Skeletal muscle satellite cell (primary cell): ENCODE data around the gene PPFIA1.
"Not testable (repeated sequence)": the region's sequence is repeated elsewhere in the genome, so short reads cannot be mapped to it uniquely, and the experiment has no call there.

Experiments used
- H3K27me3 ChIP-seq: 2 replicates; pipeline ENCODE4 v1.7.0; 2013; ENCODE audit warnings: low read length; ENCODE audit not compliant: control insufficient read depth, insufficient read depth
- H3K36me3 ChIP-seq: 2 replicates; pipeline ENCODE4 v1.7.0; 2013; ENCODE audit warnings: mild to moderate bottlenecking, control low read depth, low read length; ENCODE audit not compliant: insufficient read depth
- H3K4me1 ChIP-seq: 2 replicates; pipeline ENCODE4 v1.7.0; 2013; ENCODE audit warnings: low read length; ENCODE audit not compliant: control insufficient read depth, insufficient read depth
- H3K4me2 ChIP-seq: 2 replicates; pipeline ENCODE4 v1.7.0; 2013; ENCODE audit warnings: mild to moderate bottlenecking, low read length
- H3K4me3 ChIP-seq: 2 replicates; pipeline ENCODE4 v1.7.0; 2013; ENCODE audit warnings: low read length
- H3K9ac ChIP-seq: 2 replicates; pipeline ENCODE4 v1.7.0; 2013; ENCODE audit warnings: mild to moderate bottlenecking, low read depth, low read length, moderate library complexity
- H3K9me3 ChIP-seq: replicated peaks from 2 replicates; pipeline ENCODE4 v1.7.0; 2013; ENCODE audit warnings: mild to moderate bottlenecking, control low read depth, low read length

PPFIA1 gene

GRCh38 chr11:70255477-70256116, 14.9 kb upstream of the PPFIA1 start:
- Histone ChIP-seq H3K4me2 (no peak overlapping the region), H3K4me1 (no peaks in the 10 kb centered on the region), H3K9ac (no peak overlapping the region), H3K9me3 (no peaks in the 10 kb centered on the region), H3K36me3 (no peaks in the 10 kb centered on the region), H3K27me3 (peaks cover 24% of the 10 kb centered on the region), H3K4me3 (no peak overlapping the region)

- H3K4me2 ChIP-seq, H3K4me3 ChIP-seq, H3K4me1 ChIP-seq, H3K36me3 ChIP-seq, H3K9me3 ChIP-seq, H3K9ac ChIP-seq: not testable (repeated sequence)
- peaks cover 23% of the 10 kb centered on the region for H3K27me3 ChIP-seq
These were observed 11.4 kb upstream of the PPFIA1 start for GRCh38 chr11:70259077-70259476.

- Histone ChIP-seq H3K4me2 (no peak overlapping the region), H3K4me3 (no peak overlapping the region), H3K9me3 (no peaks in the 10 kb centered on the region), H3K4me1 (no peaks in the 10 kb centered on the region), H3K9ac (no peak overlapping the region), H3K36me3 (no peaks in the 10 kb centered on the region), H3K27me3 (peaks cover 39% of the 10 kb centered on the region)
These were observed 7.5 kb upstream of the PPFIA1 start for GRCh38 chr11:70262951-70263350.

GRCh38 chr11:70263363-70263762, 7.1 kb upstream of the PPFIA1 start:
- Histone ChIP-seq H3K4me2 (no peak overlapping the region), H3K4me3 (no peak overlapping the region), H3K9ac (no peak overlapping the region), H3K36me3 (no peaks in the 10 kb centered on the region), H3K4me1 (no peaks in the 10 kb centered on the region), H3K9me3 (no peaks in the 10 kb centered on the region), H3K27me3 (peaks cover 42% of the 10 kb centered on the region)

GRCh38 chr11:70265341-70265740, 5.1 kb upstream of the PPFIA1 start:
- peaks cover 5% of the 10 kb centered on the region for H3K4me1 ChIP-seq
- H3K36me3 ChIP-seq, result no peaks in the 10 kb centered on the region
- H3K27me3 ChIP-seq, result peaks cover 50% of the 10 kb centered on the region
- no peak overlapping the region for H3K4me2 ChIP-seq
- H3K4me3 ChIP-seq, result no peak overlapping the region
- H3K9me3 ChIP-seq, result no peaks in the 10 kb centered on the region
- H3K9ac ChIP-seq, result no peak overlapping the region

- Histone ChIP-seq H3K4me1 (peaks cover 13% of the 10 kb centered on the region), H3K9ac (no peak overlapping the region), H3K36me3 (peaks cover 5% of the 10 kb centered on the region), H3K27me3 (peaks cover 50% of the 10 kb centered on the region), H3K4me2 (no peak overlapping the region), H3K4me3 (no peak overlapping the region), H3K9me3 (no peaks in the 10 kb centered on the region)
These were observed 3.0 kb upstream of the PPFIA1 start for GRCh38 chr11:70267405-70267950.

GRCh38 chr11:70268526-70268925, 2.0 kb upstream of the PPFIA1 start:
- Histone ChIP-seq H3K27me3 (peaks cover 42% of the 10 kb centered on the region), H3K9ac (no peak overlapping the region), H3K4me3 (no peak overlapping the region), H3K9me3 (no peaks in the 10 kb centered on the region), H3K36me3 (peaks cover 11% of the 10 kb centered on the region), H3K4me1 (peaks cover 13% of the 10 kb centered on the region), H3K4me2 (no peak overlapping the region)

GRCh38 chr11:70270877-70271648, 573 bp downstream of the PPFIA1 start:
- Histone ChIP-seq H3K9ac (peak overlapping the region; percentile 99), H3K4me3 (peak overlapping the region; percentile 90), H3K9me3 (no peaks in the 10 kb centered on the region), H3K27me3 (peaks cover 22% of the 10 kb centered on the region), H3K4me1 (peaks cover 13% of the 10 kb centered on the region), H3K36me3 (peaks cover 27% of the 10 kb centered on the region), H3K4me2 (peak overlapping the region; percentile 100)

- no peaks in the 10 kb centered on the region for H3K9me3 ChIP-seq
- peak overlapping the region; percentile 99 for H3K9ac ChIP-seq
- peak overlapping the region; percentile 90 for H3K4me3 ChIP-seq
- H3K36me3 ChIP-seq, result peaks cover 27% of the 10 kb centered on the region
- peak overlapping the region; percentile 100 for H3K4me2 ChIP-seq
- peaks cover 21% of the 10 kb centered on the region for H3K27me3 ChIP-seq
- H3K4me1 ChIP-seq, result peaks cover 13% of the 10 kb centered on the region
These were observed 1.1 kb downstream of the PPFIA1 start for GRCh38 chr11:70271649-70271953.

GRCh38 chr11:70272009-70272408, 1.5 kb downstream of the PPFIA1 start:
- H3K4me3 ChIP-seq, result peak overlapping the region; percentile 90
- H3K9ac ChIP-seq, result peak overlapping the region; percentile 41
- peak overlapping the region; percentile 100 for H3K4me2 ChIP-seq

GRCh38 chr11:70278994-70279393, 8.5 kb downstream of the PPFIA1 start:
- H3K4me1 ChIP-seq, result peaks cover 11% of the 10 kb centered on the region
- no peaks in the 10 kb centered on the region for H3K27me3 ChIP-seq
- peaks cover 26% of the 10 kb centered on the region for H3K36me3 ChIP-seq
- no peak overlapping the region for H3K4me2 ChIP-seq
- no peak overlapping the region for H3K9ac ChIP-seq
- H3K4me3 ChIP-seq, result no peak overlapping the region
- no peaks in the 10 kb centered on the region for H3K9me3 ChIP-seq

More at GRCh38 chr11:70272009-70272408, 1.5 kb downstream of the PPFIA1 start:
- Histone ChIP-seq H3K9me3 (no peaks in the 10 kb centered on the region), H3K27me3 (peaks cover 19% of the 10 kb centered on the region), H3K36me3 (peaks cover 27% of the 10 kb centered on the region), H3K4me1 (peaks cover 13% of the 10 kb centered on the region)
